HG02840 (cell line): Measurements from ENCODE around the gene SBF2.
"Not testable (repeated sequence)": the region's sequence is repeated elsewhere in the genome, so short reads cannot be mapped to it uniquely, and the experiment has no call there.

ENCODE experiments used
- ATAC-seq: cut with Tn5 transposase; IDR thresholded peaks from one replicate; pipeline ENCODE4 v1.9.1; 2021; ENCODE audit warnings: mild to moderate bottlenecking, moderate library complexity, moderate number of reproducible peaks; ENCODE audit not compliant: unreplicated experiment, low FRiP score

The SBF2 gene

DNA sequence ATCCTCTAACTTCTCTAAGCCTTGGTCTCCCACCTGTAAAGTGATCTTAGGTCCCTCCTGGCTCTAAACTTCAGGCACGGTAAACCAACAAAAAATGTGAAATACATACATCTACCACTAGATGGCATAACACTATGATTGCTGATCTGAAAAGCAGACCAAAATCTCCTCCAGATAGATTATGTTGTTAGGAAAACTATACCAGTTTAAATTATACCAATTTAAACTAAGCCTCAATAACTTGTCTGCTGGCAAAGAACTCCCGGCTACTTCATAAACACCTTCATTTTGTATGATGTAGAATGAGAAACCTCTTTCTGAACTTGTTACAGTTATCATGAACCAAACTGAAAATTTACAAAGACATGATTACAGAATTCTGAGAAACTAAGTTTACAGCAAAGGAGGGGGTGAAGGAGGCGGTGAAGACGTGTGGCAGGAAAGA lies 85.9 kb downstream of the SBF2 start:
- no peak for ATAC-seq

DNA sequence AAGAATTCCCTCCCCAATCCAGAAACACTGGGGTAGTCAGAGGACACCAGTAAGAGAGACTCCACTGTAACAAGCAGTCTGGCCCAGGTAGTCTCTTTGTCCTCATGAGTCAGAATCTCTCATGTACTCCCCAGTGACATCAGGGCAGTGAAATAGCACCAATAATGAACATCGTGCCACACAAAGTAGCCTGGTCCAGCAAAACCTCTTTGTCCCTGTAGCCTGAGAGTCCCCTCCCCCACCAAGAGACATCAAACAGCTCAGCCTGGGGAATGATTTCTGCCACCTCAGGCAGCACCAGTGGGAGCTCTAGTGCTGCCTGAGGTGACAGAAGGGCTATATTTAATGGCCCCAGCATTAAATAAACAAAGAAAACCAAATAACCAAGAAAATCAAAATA lies 88.1 kb downstream of the SBF2 start:
- no peak for ATAC-seq

DNA sequence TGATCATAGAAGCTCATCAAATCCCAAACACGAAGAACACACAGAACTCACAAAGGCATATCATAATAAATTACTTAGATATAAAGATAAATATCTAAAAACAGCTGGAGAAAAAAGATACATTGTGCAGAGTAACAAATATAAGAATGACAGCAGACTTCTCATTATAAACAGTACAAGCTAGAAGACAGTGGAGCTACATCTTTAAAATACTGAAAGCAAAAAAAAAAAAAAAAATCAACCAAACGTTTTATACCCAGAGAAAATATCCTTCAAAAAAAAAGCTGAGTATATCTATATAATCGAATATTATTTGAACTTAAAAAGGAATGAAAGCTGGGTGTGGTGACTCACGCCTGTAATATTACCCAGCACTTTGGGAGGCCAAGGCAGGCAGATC lies 90.0 kb downstream of the SBF2 start:
- ATAC-seq: no peak

DNA sequence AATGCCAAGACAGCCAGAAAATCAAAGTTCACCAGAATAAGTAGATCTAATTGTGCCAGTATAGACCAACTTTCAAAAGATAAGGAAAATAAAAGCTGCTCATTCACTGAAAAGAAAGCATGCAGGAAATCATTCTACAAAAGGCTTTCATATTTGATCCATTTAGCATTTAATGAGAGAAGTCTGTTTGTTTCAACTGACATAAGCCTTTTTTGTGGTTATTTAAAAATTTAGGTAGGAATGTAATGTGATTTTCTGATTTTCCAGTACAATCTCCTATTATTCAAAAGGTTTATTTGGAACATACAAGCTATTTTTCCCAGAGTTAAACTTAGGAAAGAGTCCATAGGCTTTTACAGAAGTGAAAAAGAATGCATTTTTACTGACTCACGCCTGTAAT lies 92.7 kb downstream of the SBF2 start:
- ATAC-seq: no peak

DNA sequence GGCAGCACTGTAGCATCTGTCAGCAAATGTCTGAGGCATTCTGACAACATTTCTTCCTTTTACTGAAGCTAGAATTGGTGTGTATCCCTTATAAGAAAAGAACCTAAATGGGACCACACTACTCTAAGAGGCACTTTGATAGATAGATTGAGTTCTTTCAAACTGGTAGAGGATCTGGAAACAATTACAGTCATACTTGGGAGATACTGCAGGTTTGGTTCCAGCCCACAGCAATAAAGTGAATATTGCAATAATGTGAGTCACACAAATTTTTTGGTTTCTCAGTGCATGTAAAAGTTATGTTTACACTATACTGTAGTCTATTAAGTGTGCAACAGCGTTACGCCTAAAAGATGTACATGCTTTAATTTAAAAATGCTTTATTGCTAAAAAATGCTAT lies 96.9 kb downstream of the SBF2 start:
- no peak for ATAC-seq

- ATAC-seq: no peak
These were observed 102.0 kb downstream of the SBF2 start for GRCh38 chr11:10192036-10192435.

DNA sequence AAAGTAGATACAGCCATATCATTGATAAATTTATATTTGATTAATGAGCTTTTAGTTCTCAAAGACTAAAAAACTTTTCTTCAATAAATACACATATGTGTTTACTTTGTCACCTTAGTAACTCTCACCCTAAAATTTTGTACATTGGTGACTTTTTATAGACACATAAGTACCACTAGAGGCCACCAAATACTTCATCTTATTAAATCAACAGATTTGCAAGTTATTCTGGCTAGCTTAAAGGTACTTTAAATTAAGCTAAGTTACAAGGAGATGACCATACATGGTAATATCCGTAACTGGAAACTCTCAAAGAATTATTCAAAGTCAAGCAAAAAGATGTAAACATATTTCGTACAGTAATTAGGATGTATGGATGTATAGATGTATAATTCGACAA lies 112.2 kb downstream of the SBF2 start:
- ATAC-seq: no peak

GRCh38 chr11:10164621-10165020 lies 129.4 kb downstream of the SBF2 start:
- no peak for ATAC-seq

DNA sequence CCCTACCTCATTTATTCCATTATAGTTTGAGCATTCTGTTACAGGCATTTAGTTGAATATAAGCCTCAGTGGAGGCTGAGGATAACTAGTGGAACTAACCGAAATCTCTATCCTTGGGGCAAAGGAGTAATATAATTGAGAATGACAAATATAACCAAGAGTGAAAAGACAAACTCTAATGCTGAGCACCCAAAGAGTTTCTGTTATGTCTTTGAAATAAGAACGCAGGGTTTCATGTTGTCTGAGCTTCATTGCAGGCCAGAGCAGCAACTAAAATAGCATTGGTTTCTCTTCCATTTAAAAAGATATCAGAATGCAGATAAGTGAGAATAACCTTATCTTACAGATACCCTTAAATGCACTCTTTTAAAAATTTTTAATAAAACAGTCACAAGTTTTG lies 131.8 kb downstream of the SBF2 start:
- no peak for ATAC-seq

DNA sequence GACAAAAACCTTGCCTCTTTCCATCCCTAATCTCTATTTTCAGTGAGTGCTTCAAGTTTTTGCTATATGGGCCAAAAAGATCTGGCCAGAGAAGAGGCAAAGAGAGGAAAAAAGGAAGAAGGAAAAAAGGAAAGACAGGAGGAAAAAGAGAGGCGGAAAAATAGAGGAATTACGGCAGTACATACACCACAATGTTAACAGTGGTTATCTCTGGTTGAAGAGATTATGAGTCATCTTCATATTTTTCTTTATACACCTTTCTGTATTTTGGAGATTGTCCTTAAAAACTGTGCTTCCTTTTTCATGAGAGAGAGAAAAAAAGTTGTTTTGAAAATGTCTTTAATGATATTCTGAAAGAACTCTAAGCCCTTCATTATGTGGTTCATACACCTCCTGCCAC lies 133.7 kb downstream of the SBF2 start:
- no peak for ATAC-seq

DNA sequence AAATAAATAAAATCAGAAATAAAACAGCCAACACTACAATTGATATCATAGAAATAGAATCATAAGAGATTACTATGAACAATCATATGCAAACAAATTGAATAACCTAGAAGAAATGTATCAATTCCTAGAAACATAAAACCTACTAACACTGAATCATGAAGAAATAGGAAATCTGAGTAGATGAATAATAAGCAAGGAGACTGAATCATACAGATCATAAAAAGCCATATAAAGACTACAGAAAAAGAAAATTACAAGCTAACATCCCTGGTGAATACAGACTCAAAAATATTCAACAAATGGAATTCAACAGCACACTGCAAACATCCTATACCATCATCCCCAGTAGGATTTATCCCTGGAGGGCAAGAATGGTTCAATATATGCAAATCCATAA lies 135.6 kb downstream of the SBF2 start:
- ATAC-seq: no peak

GRCh38 chr11:10155793-10156490 lies 138.1 kb downstream of the SBF2 start:
- no peak for ATAC-seq

DNA sequence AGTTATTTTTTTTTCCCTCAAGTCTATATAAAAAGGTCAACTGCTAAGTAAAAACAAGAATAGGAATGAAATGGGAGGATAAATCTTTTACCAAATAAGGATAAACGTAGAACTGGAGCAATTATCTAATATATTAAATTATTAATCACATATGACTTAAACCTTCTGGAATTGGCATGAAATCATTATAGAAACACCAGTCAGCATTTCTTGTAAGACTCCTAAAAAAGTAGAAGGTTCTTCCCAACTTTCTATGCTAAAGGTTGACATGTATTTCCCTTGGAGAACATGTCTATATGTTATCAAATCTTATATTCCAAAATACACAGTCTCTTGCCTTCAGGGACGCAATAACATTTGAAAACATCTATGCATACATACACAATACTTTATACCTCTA lies 143.2 kb downstream of the SBF2 start:
- no peak for ATAC-seq

GRCh38 chr11:10149553-10149952 lies 144.5 kb downstream of the SBF2 start:
- ATAC-seq: no peak

GRCh38 chr11:10147195-10147594 lies 146.8 kb downstream of the SBF2 start:
- no peak for ATAC-seq

- ATAC-seq: no peak
These were observed 149.1 kb downstream of the SBF2 start for GRCh38 chr11:10144954-10145353.

GRCh38 chr11:10139656-10140055 lies 154.4 kb downstream of the SBF2 start:
- ATAC-seq: no peak

DNA sequence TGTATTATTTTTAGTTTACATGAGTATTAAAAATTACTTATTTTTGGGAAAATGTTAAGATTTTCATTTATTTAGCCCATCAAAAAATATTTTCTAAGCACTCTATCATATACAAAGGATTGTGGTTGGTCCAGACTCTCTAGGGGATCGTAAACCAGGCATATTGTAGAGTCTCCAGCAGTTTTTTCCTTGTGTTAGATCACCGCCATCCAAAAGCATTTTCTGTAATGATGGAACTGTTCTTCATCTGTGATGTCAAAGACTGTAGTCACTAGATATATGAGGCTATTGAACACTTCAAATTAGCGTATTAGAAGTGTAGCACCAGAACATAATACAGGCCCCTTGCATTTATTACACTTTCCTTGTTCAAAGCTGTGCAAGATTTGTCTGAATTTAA lies 154.9 kb downstream of the SBF2 start:
- ATAC-seq: no peak

GRCh38 chr11:10134975-10135481 lies 159.0 kb downstream of the SBF2 start:
- ATAC-seq: no peak

DNA sequence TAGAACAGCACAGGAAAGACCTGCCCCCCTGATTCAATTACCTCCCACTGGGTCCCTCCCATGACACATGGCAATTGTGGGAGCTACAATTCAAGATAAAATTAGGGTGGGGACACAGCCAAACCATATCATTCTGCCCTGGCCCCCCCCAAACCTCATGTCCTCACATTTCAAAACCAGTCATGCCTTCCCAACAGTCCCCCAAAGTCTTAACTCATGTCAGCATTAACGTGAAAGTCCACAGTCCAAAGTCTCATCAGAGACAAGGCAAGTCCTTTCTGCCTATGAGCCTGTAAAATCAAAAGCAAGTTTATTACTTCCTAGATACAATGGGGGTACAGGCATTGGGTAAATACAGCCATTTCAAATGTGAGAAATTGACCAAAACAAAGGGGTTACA lies 159.8 kb downstream of the SBF2 start:
- not testable (repeated sequence) for ATAC-seq

- not testable (repeated sequence) for ATAC-seq
These were observed 160.8 kb downstream of the SBF2 start for GRCh38 chr11:10133251-10133650.

DNA sequence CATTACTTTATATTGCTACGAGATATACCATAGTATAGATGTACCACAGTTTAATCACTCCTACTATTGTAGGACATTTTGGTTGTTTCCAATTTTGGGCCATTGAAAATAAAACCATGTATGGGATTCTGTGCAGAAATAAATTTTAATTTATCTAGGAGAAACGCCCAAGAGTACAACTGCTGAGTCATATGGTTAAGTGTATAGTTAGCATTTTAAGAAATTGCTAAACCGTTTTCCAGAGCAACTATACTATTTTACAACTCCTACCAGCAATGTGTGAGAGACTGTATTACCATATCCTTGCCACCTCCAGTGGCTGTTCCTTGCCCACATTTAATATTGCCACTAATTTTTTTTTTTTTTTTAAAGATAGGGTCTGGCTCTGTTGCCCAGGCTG lies 163.1 kb downstream of the SBF2 start:
- no peak for ATAC-seq

DNA sequence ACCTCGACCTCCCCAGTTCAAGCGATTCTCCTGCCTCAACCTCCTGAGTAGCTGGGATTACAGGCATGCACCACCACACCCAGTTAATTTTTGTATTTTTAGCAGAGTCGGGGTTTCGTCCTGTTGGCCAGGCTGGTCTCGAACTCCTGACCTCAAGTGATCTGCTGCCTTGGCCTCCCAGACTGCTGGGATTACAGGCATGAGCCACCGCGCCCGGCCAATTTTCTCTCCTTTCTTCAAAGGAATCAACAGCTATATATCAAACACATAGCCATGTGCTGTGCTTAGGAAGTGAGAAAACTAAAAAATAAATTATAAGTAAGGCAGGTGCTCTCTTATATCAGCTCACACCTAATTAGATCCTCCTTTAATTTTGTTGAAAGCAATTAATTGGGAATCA lies 164.8 kb downstream of the SBF2 start:
- not testable (repeated sequence) for ATAC-seq
